Activated T-helper 1 cell treated with anti-CD3 and anti-CD28 coated beads, Interleukin-2, amount 50 U/mL, for 16 hours (primary cell): ENCODE data around the gene KCNJ10.

Experiments used
- DNase-seq, 2 donors: peaks; one replicate each; pipeline ENCODE4 v3.0.0-alpha.2; 2020; ENCODE audit warnings: low read depth in 1 of 2, low spot score in 1 of 2

The KCNJ10 gene

GRCh38 chr1:159992161-159992560 is 77.8 kb downstream of the KCNJ10 start:
- DNase-seq: no peak

GRCh38 chr1:159991513-159991912 is 78.4 kb downstream of the KCNJ10 start:
- DNase-seq: no peak

GRCh38 chr1:159990005-159990404 is 80.0 kb downstream of the KCNJ10 start:
- no peak for DNase-seq

GRCh38 chr1:159989581-159989980 is 80.4 kb downstream of the KCNJ10 start:
- no peak for DNase-seq

GRCh38 chr1:159988006-159988405 is 82.0 kb downstream of the KCNJ10 start:
- no peak for DNase-seq

- no peak for DNase-seq
Measured at GRCh38 chr1:159987186-159987585, 82.8 kb downstream of the KCNJ10 start.

- no peak for DNase-seq
Measured at GRCh38 chr1:159986531-159986930, 83.4 kb downstream of the KCNJ10 start.

- DNase-seq: no peak
Measured at GRCh38 chr1:159986093-159986492, 83.9 kb downstream of the KCNJ10 start.

- DNase-seq: no peak
Measured at GRCh38 chr1:159985473-159985872, 84.5 kb downstream of the KCNJ10 start.

GRCh38 chr1:159983681-159984080 is 86.3 kb downstream of the KCNJ10 start:
- no peak for DNase-seq

- no peak for DNase-seq
Measured at GRCh38 chr1:159982280-159982679, 87.7 kb downstream of the KCNJ10 start.

- DNase-seq: no peak
Measured at GRCh38 chr1:159981351-159982055, 88.5 kb downstream of the KCNJ10 start.

- no peak for DNase-seq
Measured at GRCh38 chr1:159980786-159981185, 89.2 kb downstream of the KCNJ10 start.

GRCh38 chr1:159980076-159980475 is 89.9 kb downstream of the KCNJ10 start:
- no peak for DNase-seq

GRCh38 chr1:159979257-159979656 is 90.7 kb downstream of the KCNJ10 start:
- no peak for DNase-seq

GRCh38 chr1:159978107-159978398 is 91.9 kb downstream of the KCNJ10 start:
- no peak for DNase-seq

- no peak for DNase-seq
Measured at GRCh38 chr1:159977364-159978106, 92.4 kb downstream of the KCNJ10 start.

- DNase-seq: no peak
Measured at GRCh38 chr1:159974350-159974965, 95.5 kb downstream of the KCNJ10 start.

GRCh38 chr1:159973350-159973940 is 96.5 kb downstream of the KCNJ10 start:
- no peak for DNase-seq

- DNase-seq: no peak
Measured at GRCh38 chr1:159972443-159973205, 97.3 kb downstream of the KCNJ10 start.

GRCh38 chr1:159970932-159971342 is 99.0 kb downstream of the KCNJ10 start:
- DNase-seq: no peak
